GM21737 (cell line): ENCODE data around the gene RAB3B.
"Not testable (repeated sequence)": the region's sequence is repeated elsewhere in the genome, so short reads cannot be mapped to it uniquely, and the experiment has no call there.

Source experiments
- ATAC-seq: cut with Tn5 transposase; IDR thresholded peaks from one replicate; pipeline ENCODE4 v1.9.1; 2021; ENCODE audit warnings: mild to moderate bottlenecking, moderate library complexity; ENCODE audit not compliant: unreplicated experiment

RAB3B gene

GRCh38 chr1:51875836-51876235, 114.7 kb downstream of the RAB3B start:
- ATAC-seq = no peak

- ATAC-seq = no peak
These were observed 115.2 kb downstream of the RAB3B start for GRCh38 chr1:51875291-51875772.

GRCh38 chr1:51873270-51873669, 117.2 kb downstream of the RAB3B start:
- not testable (repeated sequence) for ATAC-seq

- ATAC-seq = no peak
These were observed 119.0 kb downstream of the RAB3B start for GRCh38 chr1:51871351-51871975.

GRCh38 chr1:51870603-51871350, 119.7 kb downstream of the RAB3B start:
- no peak for ATAC-seq

- ATAC-seq = no peak
These were observed 122.8 kb downstream of the RAB3B start for GRCh38 chr1:51867479-51868232.

GRCh38 chr1:51863384-51863783, 127.1 kb downstream of the RAB3B start:
- ATAC-seq = peak; percentile 71

- no peak for ATAC-seq
These were observed 128.8 kb downstream of the RAB3B start for GRCh38 chr1:51861669-51862068.

GRCh38 chr1:51859735-51860134, 130.8 kb downstream of the RAB3B start:
- no peak for ATAC-seq

- no peak for ATAC-seq
These were observed 131.2 kb downstream of the RAB3B start for GRCh38 chr1:51859333-51859732.

GRCh38 chr1:51858892-51859291, 131.6 kb downstream of the RAB3B start:
- ATAC-seq = no peak
